Neuronal stem cell (in vitro differentiated cells): ENCODE data around the gene BMP4.

Source experiments
- DNase-seq: peaks from one replicate; pipeline ENCODE4 v3.0.0-alpha.2; 2013; ENCODE audit warnings: low spot score
- H2AFZ ChIP-seq: one replicate; pipeline ENCODE4 v1.6.1; 2013; ENCODE audit warnings: mild to moderate bottlenecking, low read length, inconsistent platforms
- H2AK5ac ChIP-seq: 2 replicates; pipeline ENCODE4 v1.6.1; 2013; ENCODE audit warnings: low read depth, mild to moderate bottlenecking, inconsistent platforms, low read length, moderate library complexity, mixed read lengths
- H2BK120ac ChIP-seq: 2 replicates; pipeline ENCODE4 v1.6.1; 2013; ENCODE audit warnings: low read depth, mild to moderate bottlenecking, inconsistent platforms, low read length, moderate library complexity, mixed read lengths
- H2BK12ac ChIP-seq: one replicate; pipeline ENCODE4 v1.6.1; 2013; ENCODE audit warnings: low read length, inconsistent platforms
- H2BK15ac ChIP-seq: 2 replicates; pipeline ENCODE4 v1.6.1; 2013; ENCODE audit warnings: mild to moderate bottlenecking, low read length, inconsistent platforms, mixed read lengths
- H2BK5ac ChIP-seq: one replicate; pipeline ENCODE4 v1.6.1; 2013; ENCODE audit warnings: inconsistent platforms, mild to moderate bottlenecking, low read length, moderate library complexity
- H3K14ac ChIP-seq: one replicate; pipeline ENCODE4 v1.6.1; 2013; ENCODE audit warnings: low read length, inconsistent platforms
- H3K18ac ChIP-seq: 2 replicates; pipeline ENCODE4 v1.6.1; 2013; ENCODE audit warnings: low read length, inconsistent platforms
- H3K23ac ChIP-seq: 2 replicates; pipeline ENCODE4 v1.6.1; 2013; ENCODE audit warnings: low read depth, mild to moderate bottlenecking, mixed read lengths, low read length, inconsistent platforms; ENCODE audit not compliant: poor library complexity
- H3K27ac ChIP-seq: replicated peaks from 3 replicates; pipeline ENCODE4 v1.5.1; 2013; ENCODE audit warnings: low read length, inconsistent platforms
- H3K27me3 ChIP-seq, 3 experiments: 2 replicates each; pipeline ENCODE4 v1.6.1; 2013; ENCODE audit warnings: low read length in 3 of 3, mild to moderate bottlenecking in 2 of 3, inconsistent platforms in 1 of 3, low read depth in 1 of 3, mixed read lengths in 1 of 3, moderate library complexity in 1 of 3; ENCODE audit not compliant: control insufficient read depth in 3 of 3, insufficient read depth in 3 of 3
- H3K36me3 ChIP-seq, 2 donors: replicated peaks in 1 of 2; 2 replicates each; pipeline ENCODE4 v1.6.1; 2013; ENCODE audit warnings: low read length in 2 of 2; ENCODE audit not compliant: control insufficient read depth in 2 of 2, insufficient read depth in 2 of 2
- H3K4ac ChIP-seq: 2 replicates; pipeline ENCODE4 v1.6.1; 2013; ENCODE audit warnings: inconsistent platforms, mild to moderate bottlenecking, low read length, moderate library complexity
- H3K4me1 ChIP-seq, 2 donors: 1 replicate in 1 of 2; 2 replicates in 1 of 2; pipeline ENCODE4 v1.6.1; 2013; ENCODE audit warnings: low read length in 2 of 2, low read depth in 1 of 2; ENCODE audit not compliant: control insufficient read depth in 2 of 2, insufficient read depth in 1 of 2
- H3K4me2 ChIP-seq: one replicate; pipeline ENCODE4 v1.6.1; 2013; ENCODE audit warnings: mild to moderate bottlenecking, low read length, inconsistent platforms; ENCODE audit not compliant: insufficient read depth, poor library complexity, severe bottlenecking
- H3K4me3 ChIP-seq, 2 donors: 2 replicates each; pipeline ENCODE4 v1.5.1; 2013; ENCODE audit warnings: low read length in 2 of 2, mild to moderate bottlenecking in 2 of 2, inconsistent platforms in 1 of 2, moderate library complexity in 1 of 2
- H3K79me1 ChIP-seq: one replicate; pipeline ENCODE4 v1.6.1; 2013; ENCODE audit warnings: low read depth, mild to moderate bottlenecking, inconsistent platforms, low read length, moderate library complexity
- H3K9ac ChIP-seq: one replicate; pipeline ENCODE4 v1.6.1; 2013; ENCODE audit warnings: mild to moderate bottlenecking, low read depth, low read length, inconsistent platforms; ENCODE audit not compliant: poor library complexity
- H3K9me3 ChIP-seq, 2 donors: replicated peaks in 1 of 2; 2 replicates each; pipeline versions ENCODE3 to v1.6.1; 2013; ENCODE audit warnings: low read length in 2 of 2, mild to moderate bottlenecking in 2 of 2, inconsistent platforms in 1 of 2, low read depth in 1 of 2, mixed read lengths in 1 of 2, moderate library complexity in 1 of 2; ENCODE audit not compliant: control insufficient read depth in 2 of 2, insufficient read depth in 1 of 2
- H4K8ac ChIP-seq: one replicate; pipeline ENCODE4 v1.6.1; 2013; ENCODE audit warnings: low read depth, mild to moderate bottlenecking, inconsistent platforms, low read length, moderate library complexity
- H4K91ac ChIP-seq: one replicate; pipeline ENCODE4 v1.6.1; 2013; ENCODE audit warnings: low read length, low read depth, mild to moderate bottlenecking, inconsistent platforms; ENCODE audit not compliant: poor library complexity
- WGBS, 2 donors: extraction: QIAGEN DNeasy Blood & Tissue Kit; methylation state at CpG; one replicate each; pipeline ENCODE4 v1.1.7; 2013; ENCODE audit warnings: missing lambda C conversion rate in 2 of 2, mixed read lengths in 1 of 2; ENCODE audit not compliant: insufficient read length in 2 of 2, insufficient replicate concordance in 1 of 2; ENCODE audit errors: extremely low coverage in 2 of 2; 5-methylcytosine and 5-hydroxymethylcytosine counted together

BMP4 gene

DNA sequence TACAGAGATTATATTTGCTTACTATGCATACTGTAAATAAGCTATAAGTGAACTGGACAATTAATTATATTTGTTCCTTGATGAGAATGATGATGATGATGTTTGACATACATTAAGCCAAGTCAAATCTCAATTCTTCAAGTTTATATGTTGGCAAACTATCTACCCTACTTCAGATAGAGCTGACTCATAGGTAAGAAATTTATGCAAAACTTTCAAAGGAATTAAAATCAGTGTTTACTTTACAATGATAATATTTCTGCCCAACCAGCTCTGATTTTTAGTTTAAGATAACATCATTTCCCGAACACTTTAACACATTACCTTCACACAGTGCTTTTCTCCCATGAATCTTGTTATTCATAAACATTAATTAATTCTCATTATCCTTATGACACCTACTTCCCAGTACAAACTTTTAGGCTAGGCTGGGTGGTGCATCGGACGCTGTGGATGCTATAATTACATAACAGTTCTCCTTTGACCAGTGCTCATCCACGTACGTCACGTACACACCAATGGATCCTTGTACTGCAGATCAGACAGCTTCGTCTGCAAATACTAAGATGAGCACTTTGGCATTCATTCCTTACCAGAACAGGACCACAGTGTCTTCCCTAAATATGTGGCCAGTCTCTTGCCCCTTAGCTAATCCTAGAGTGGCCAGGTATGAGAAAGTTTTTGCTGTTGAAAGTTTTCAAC is 18.3 kb downstream of the BMP4 start:
- peaks cover 0 to 4% of the 10 kb centered on the region in 2 donors for H3K4me1 ChIP-seq
- H3K27ac ChIP-seq = no peak overlapping the region
- no peak overlapping the region for H2BK5ac ChIP-seq
- no peak overlapping the region for H3K23ac ChIP-seq
- H3K4me3 ChIP-seq = no peak overlapping the region
- peaks cover 0 to 22% (median 0%) of the 10 kb centered on the region in 3 experiments for H3K27me3 ChIP-seq
- H3K18ac ChIP-seq = no peak overlapping the region
- H4K8ac ChIP-seq = no peak overlapping the region
- WGBS, 2 donors = no CpG with 5 or more reads among the region's 7 CpGs
- H3K14ac ChIP-seq = no peak overlapping the region
- H2BK15ac ChIP-seq = no peak overlapping the region
- no peaks in the 10 kb centered on the region for H3K79me1 ChIP-seq
- no peak overlapping the region for H2BK120ac ChIP-seq
- H2AK5ac ChIP-seq = no peak overlapping the region
- H2BK12ac ChIP-seq = no peak overlapping the region
- no peak for DNase-seq
- H3K4ac ChIP-seq = no peak overlapping the region
- no peaks in the 10 kb centered on the region for H3K9me3 ChIP-seq
- H3K36me3 ChIP-seq = no peaks in the 10 kb centered on the region
- H3K4me2 ChIP-seq = no peak overlapping the region
- H3K9ac ChIP-seq = no peak overlapping the region
- H2AFZ ChIP-seq = no peak overlapping the region
- H4K91ac ChIP-seq = no peak overlapping the region

DNA sequence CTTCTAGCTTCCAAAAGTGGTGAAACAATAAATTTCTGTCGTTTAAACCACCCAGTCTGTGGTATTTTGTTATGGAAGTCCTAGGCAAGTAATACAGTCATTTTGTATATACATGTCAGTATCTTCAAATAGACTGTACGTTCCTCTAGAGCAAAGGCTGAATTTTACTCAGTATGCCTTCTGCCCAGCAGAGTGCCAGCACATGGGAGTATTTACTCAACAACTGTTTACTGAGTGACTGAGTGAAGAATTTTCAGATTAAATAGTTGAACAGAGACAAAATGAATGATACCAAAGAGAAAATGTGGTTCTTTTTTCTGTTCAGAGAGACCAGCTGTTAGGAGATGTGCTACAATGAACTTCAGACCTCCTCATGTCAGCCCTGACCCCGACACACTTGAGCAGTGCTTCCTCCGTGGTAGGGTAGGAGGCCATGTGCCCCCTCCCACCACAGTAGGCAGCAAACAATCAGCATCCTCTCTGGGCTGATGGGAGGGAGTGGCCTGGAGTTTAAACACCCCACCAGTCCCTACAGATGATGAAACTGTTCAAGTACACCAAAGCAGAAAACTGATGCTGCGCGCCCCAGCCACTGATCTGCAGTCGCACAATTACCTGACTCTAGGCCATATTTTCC is 21.7 kb downstream of the BMP4 start:
- Histone ChIP-seq H3K14ac (no peak overlapping the region), H3K23ac (no peak overlapping the region), H2BK5ac (no peak overlapping the region), H2BK12ac (no peak overlapping the region), H3K4me1 (no peaks in the 10 kb centered on the region), H3K9me3 (no peaks in the 10 kb centered on the region), H2BK15ac (no peak overlapping the region), H3K4me2 (no peak overlapping the region), H3K4ac (no peak overlapping the region), H3K9ac (peak overlapping the region; percentile 44), H2AK5ac (no peak overlapping the region), H3K27ac (no peak overlapping the region), H3K27me3 (peaks cover 0 to 5% (median 0%) of the 10 kb centered on the region in 3 experiments), H4K91ac (no peak overlapping the region), H2BK120ac (no peak overlapping the region), H3K4me3 (no peak overlapping the region), H4K8ac (no peak overlapping the region), H2AFZ (no peak overlapping the region), H3K79me1 (no peaks in the 10 kb centered on the region), H3K36me3 (no peaks in the 10 kb centered on the region), H3K18ac (no peak overlapping the region)
- no CpG with 5 or more reads among the region's 7 CpGs for WGBS, 2 donors
- no peak for DNase-seq

DNA sequence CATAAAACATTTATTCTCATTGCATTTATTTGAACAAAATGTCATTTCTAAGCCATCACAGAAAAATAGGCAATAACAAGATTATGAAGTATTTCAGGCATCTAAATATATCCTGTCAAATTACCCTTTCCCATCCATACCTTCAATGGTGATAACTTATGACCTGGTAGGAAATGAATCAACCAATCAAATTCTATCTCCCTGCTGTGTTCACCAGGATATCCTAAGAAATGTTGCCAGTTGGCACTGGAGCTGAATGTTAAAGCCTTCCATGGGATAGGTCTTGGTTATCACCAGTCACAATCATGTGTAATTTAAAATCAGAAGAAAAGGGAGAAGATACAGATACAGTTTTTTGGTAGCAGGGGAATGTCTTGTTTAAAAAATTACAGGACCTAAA is 23.7 kb downstream of the BMP4 start:
- Histone ChIP-seq H3K27me3 (no peaks in the 10 kb centered on the region), H4K91ac (no peak overlapping the region), H4K8ac (no peak overlapping the region), H3K14ac (no peak overlapping the region), H3K27ac (no peak overlapping the region), H3K18ac (no peak overlapping the region), H3K79me1 (no peaks in the 10 kb centered on the region), H3K9me3 (no peaks in the 10 kb centered on the region), H3K4me1 (no peaks in the 10 kb centered on the region), H2BK15ac (no peak overlapping the region), H3K36me3 (no peaks in the 10 kb centered on the region), H2BK12ac (no peak overlapping the region), H3K23ac (no peak overlapping the region), H2AFZ (no peak overlapping the region), H3K9ac (no peak overlapping the region), H2AK5ac (no peak overlapping the region), H2BK5ac (no peak overlapping the region), H2BK120ac (no peak overlapping the region), H3K4me3 (no peak overlapping the region), H3K4me2 (no peak overlapping the region), H3K4ac (no peak overlapping the region)
- no peak for DNase-seq

DNA sequence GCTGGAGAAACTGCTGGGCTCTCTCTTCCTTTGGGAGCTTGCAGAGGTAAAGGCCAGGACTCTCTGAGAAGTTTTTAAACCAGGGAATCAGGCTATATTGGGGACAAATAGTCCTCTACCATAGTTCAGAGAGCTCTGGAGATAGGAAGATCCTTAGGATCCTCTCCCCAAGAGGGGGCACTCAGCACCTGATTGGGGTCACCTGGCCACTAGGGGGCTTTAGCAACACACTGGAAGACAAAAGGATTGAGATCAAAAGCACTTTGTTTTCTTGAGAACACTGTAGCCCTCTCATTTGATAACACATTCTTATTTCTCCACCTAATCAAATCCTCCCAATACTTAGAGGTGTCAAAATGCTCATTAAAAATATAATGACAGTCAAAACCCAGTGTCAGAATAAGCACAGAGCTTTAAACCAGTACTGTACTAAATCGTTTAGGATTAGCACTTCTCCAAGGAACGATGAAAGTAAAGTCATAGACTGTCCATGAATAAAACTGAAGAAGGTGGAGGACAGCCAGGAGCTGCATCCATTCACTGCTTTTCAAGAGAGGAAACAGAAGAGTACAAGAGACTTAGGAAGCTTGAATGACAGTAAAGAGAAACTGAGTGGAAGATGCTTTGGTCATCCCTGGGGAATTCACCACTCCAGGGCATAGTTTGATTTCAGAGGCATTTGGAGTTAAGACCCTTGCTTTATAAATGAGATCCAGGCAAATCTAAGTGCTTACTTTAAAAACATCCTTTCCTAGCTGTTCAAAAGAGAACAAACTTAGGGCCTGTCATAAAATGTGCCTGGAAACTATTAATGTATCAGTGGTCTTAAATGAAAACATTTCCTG is 26.5 kb downstream of the BMP4 start:
- H4K91ac ChIP-seq = no peak overlapping the region
- WGBS, 2 donors = no CpG with 5 or more reads among the region's 2 CpGs
- H2BK15ac ChIP-seq = no peak overlapping the region
- H3K14ac ChIP-seq = no peak overlapping the region
- H3K79me1 ChIP-seq = no peaks in the 10 kb centered on the region
- H2BK12ac ChIP-seq = no peak overlapping the region
- no peak overlapping the region for H3K4me3 ChIP-seq
- H2AFZ ChIP-seq = no peak overlapping the region
- no peak overlapping the region for H2BK5ac ChIP-seq
- H2BK120ac ChIP-seq = no peak overlapping the region
- no peak overlapping the region for H3K4me2 ChIP-seq
- no peak overlapping the region for H3K9ac ChIP-seq
- no peak overlapping the region for H2AK5ac ChIP-seq
- no peak overlapping the region for H3K4ac ChIP-seq
- H3K27ac ChIP-seq = no peak overlapping the region
- H3K18ac ChIP-seq = no peak overlapping the region
- H3K36me3 ChIP-seq = no peaks in the 10 kb centered on the region
- DNase-seq = no peak
- H3K27me3 ChIP-seq = no peaks in the 10 kb centered on the region
- no peak overlapping the region for H4K8ac ChIP-seq
- no peaks in the 10 kb centered on the region for H3K9me3 ChIP-seq
- H3K4me1 ChIP-seq = no peaks in the 10 kb centered on the region
- H3K23ac ChIP-seq = no peak overlapping the region
